MM.1S (cell line): ENCODE measurements around the gene MAP3K13.

Experiments used
- CTCF ChIP-seq: fragments of 300-600 bp; sonication (generic); IDR thresholded peaks from 2 replicates; pipeline ENCODE4 v1.5.1; 2016; ENCODE audit warnings: antibody characterized with exemption, low read length, mixed read lengths
- EZH2 ChIP-seq: fragments of 300-600 bp; sonication (generic); optimal IDR thresholded peaks from 2 replicates; pipeline ENCODE3; 2017; ENCODE audit warnings: low read depth, mild to moderate bottlenecking, antibody characterized with exemption, low read length, mixed read lengths

DNA sequence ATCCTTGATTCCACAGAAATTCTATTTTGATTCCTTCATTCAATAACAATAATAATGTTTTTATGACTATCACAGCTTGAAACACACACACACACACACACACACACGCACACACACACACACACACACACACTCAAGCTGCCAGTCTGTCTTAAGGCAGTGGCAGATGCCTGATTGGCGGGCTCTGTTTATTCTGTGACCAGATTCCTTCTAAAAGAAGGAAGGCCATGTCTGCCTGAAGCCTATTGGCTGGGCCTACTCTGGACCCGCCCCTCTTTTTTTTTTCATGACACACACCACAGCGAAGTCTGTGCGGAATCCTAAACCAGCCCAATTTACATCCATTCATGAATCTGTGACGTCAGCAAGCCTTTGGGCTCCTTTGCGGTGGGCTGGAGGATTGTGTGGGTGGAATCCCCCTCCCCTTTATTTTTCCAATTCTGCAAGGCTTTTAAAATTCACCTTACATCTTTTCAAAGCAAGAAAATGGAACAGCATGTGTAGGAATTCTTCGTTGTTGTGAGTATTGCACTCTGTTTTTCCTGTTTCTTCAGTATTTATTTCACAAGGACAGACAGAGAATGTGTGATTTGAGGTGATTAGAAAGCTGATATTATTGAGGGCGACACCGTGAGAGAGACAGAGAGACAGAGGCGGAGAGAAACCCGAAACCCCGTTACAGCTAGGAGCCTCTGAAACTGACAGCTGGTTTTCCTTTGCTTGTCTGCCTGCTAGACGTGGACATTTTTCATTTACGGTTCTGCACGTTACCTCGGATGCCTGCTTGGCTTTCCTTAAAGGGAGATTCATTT lies at the start of gene MAP3K13:
- TF ChIP-seq CTCF (no peak), EZH2 (no peak)
